GM12875 (cell line): Measurements from ENCODE around the gene ATF4.

ENCODE experiments used
- H3K4me3 ChIP-seq: one replicate; pipeline ENCODE4 v1.5.1; 2011; ENCODE audit warnings: low read depth, low read length, control low read depth
- TF ChIP-seq, protein P1 (sequence below): IDR thresholded peaks from 2 replicates; pipeline ENCODE4 v1.5.1; 2011; ENCODE audit warnings: low read depth, mild to moderate bottlenecking, control low read depth, inconsistent platforms, low read length, moderate library complexity, borderline replicate concordance; ENCODE audit not compliant: insufficient read depth

The ATF4 gene

DNA sequence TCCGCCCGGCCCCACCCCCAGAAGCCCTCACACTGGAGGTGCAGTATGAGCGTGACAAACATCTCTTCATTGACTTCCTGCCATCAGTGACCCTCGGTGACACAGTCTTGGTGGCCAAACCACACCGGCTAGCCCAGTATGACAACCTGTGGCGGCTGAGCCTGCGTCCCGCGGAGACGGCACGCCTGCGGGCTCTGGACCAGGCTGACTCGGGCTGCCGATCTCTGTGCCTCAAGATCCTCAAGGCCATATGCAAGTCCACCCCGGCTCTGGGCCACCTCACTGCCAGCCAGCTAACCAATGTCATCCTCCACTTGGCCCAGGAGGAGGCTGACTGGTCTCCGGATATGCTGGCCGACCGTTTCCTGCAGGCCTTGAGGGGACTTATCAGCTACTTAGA lies 6.6 kb upstream of the ATF4 start:
- TF ChIP-seq, protein P1, sequence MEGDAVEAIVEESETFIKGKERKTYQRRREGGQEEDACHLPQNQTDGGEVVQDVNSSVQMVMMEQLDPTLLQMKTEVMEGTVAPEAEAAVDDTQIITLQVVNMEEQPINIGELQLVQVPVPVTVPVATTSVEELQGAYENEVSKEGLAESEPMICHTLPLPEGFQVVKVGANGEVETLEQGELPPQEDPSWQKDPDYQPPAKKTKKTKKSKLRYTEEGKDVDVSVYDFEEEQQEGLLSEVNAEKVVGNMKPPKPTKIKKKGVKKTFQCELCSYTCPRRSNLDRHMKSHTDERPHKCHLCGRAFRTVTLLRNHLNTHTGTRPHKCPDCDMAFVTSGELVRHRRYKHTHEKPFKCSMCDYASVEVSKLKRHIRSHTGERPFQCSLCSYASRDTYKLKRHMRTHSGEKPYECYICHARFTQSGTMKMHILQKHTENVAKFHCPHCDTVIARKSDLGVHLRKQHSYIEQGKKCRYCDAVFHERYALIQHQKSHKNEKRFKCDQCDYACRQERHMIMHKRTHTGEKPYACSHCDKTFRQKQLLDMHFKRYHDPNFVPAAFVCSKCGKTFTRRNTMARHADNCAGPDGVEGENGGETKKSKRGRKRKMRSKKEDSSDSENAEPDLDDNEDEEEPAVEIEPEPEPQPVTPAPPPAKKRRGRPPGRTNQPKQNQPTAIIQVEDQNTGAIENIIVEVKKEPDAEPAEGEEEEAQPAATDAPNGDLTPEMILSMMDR: no peak

DNA sequence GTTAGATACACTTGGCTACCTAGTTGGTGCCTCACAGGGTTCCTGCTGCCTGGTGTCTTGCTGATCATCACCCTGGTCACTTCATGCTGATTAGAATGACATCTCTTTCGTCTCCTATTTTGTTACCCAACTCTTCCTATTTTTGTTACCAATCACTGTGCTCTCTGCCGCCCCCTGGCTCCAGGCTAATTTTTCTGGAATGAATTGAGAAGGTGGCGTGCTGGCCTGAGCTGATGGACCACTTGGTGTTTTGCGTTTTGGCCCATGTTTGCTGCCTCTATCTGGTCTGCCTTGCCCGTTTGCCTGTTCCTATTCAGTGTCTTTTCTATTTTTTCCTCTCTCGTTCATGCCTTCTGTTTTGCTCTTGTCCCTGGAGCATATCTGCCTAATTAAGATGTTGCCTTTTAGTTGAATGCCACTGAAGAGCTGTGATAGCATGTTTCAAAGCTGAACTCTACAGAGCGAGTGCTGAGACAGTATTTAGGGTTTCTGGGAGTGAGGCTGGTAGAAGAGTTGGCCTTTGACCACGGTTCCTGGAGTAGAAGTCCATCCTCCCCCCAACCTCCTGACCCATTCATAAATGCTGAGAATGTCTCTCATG lies 5.9 kb upstream of the ATF4 start:
- H3K4me3 ChIP-seq: no peak overlapping the region
- TF ChIP-seq, protein P1: peak; percentile 58

More for the DNA sequence above, 6.6 kb upstream of the ATF4 start:
- no peak overlapping the region for H3K4me3 ChIP-seq

DNA sequence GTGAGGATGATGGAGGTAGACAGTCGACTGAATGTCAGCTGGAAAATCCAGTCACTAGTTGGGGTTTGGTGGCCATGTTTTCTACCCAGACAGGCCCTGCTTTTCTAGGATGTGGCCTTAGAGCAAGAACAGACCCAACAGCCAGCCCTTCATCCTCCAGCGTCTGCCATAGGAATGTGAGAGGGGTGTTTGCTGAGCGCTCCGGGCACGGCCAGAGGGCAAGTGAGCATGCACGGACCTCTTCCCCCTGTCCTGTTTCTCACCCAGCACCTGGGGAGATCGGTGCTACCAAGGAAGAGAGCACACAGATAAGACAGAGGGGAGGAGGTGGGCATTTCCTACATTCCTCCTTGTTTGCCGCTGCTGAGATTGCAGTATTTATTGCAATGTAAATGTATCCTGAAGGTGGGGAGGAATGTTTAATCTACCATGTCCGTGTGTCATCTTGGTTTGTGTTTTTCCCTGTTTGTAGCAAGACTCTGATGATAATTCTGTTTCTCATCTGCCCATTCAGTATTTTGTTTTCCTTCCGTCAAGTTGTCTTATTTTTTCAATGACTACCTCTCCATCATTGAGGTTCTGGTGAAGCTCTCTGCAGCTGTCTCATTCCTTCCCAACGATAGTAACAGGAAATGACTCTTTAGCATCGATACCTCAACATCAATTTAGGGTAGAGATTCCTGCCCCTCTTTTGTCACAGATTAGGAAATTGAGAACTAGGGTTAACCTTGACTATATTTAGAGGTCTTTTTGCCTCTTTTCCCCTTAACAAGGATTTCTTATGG lies 4.9 kb upstream of the ATF4 start:
- TF ChIP-seq, protein P1: no peak
- no peak overlapping the region for H3K4me3 ChIP-seq

- no peak overlapping the region for H3K4me3 ChIP-seq
- TF ChIP-seq, protein P1: no peak
Measured at GRCh38 chr22:39517470-39517869, 2.9 kb upstream of the ATF4 start.

GRCh38 chr22:39518144-39518786 lies 2.1 kb upstream of the ATF4 start:
- TF ChIP-seq, protein P1: no peak
- H3K4me3 ChIP-seq: no peak overlapping the region

- peak overlapping the region; percentile 93 for H3K4me3 ChIP-seq
- TF ChIP-seq, protein P1: no peak
Measured at GRCh38 chr22:39518996-39519680, 1.2 kb upstream of the ATF4 start.
